Stimulated activated CD8-positive, alpha-beta memory T cell treated with anti-CD3 and anti-CD28 coated beads, Interleukin-12 subunit alpha, Interleukin-12 subunit beta, amount 100 ng/mL, for 4 hours (primary cell): ENCODE results near the gene LRMDA.

ENCODE experiments used
- DNase-seq: peaks from one replicate; pipeline ENCODE4 v3.0.0-alpha.2; 2020; ENCODE audit warnings: low read depth

The LRMDA gene

GRCh38 chr10:76338187-76338586 is 906.8 kb downstream of the LRMDA start:
- DNase-seq = no peak

- DNase-seq = no peak
Observed at GRCh38 chr10:76341740-76342139, 910.3 kb downstream of the LRMDA start.

- DNase-seq = no peak
Observed at GRCh38 chr10:76342996-76343395, 911.6 kb downstream of the LRMDA start.

GRCh38 chr10:76347832-76348231 is 916.4 kb downstream of the LRMDA start:
- no peak for DNase-seq

GRCh38 chr10:76350583-76350982 is 919.2 kb downstream of the LRMDA start:
- no peak for DNase-seq

GRCh38 chr10:76352300-76352699 is 920.9 kb downstream of the LRMDA start:
- no peak for DNase-seq

GRCh38 chr10:76353237-76353851 is 921.9 kb downstream of the LRMDA start:
- DNase-seq = no peak

GRCh38 chr10:76354212-76354738 is 922.9 kb downstream of the LRMDA start:
- no peak for DNase-seq

- no peak for DNase-seq
Observed at GRCh38 chr10:76354921-76355320, 923.5 kb downstream of the LRMDA start.

- no peak for DNase-seq
Observed at GRCh38 chr10:76356557-76356956, 925.1 kb downstream of the LRMDA start.

- DNase-seq = no peak
Observed at GRCh38 chr10:76357726-76358415, 926.4 kb downstream of the LRMDA start.

GRCh38 chr10:76358743-76359395 is 927.4 kb downstream of the LRMDA start:
- DNase-seq = no peak

GRCh38 chr10:76375761-76376160 is 944.3 kb downstream of the LRMDA start:
- DNase-seq = no peak

GRCh38 chr10:76382381-76382851 is 951.0 kb downstream of the LRMDA start:
- no peak for DNase-seq

GRCh38 chr10:76388321-76389023 is 957.0 kb downstream of the LRMDA start:
- no peak for DNase-seq

GRCh38 chr10:76393875-76394706 is 962.7 kb downstream of the LRMDA start:
- DNase-seq = no peak

- DNase-seq = no peak
Observed at GRCh38 chr10:76394707-76395042, 963.3 kb downstream of the LRMDA start.

GRCh38 chr10:76395251-76395650 is 963.8 kb downstream of the LRMDA start:
- no peak for DNase-seq

- no peak for DNase-seq
Observed at GRCh38 chr10:76396134-76396533, 964.7 kb downstream of the LRMDA start.

GRCh38 chr10:76397181-76398042 is 966.0 kb downstream of the LRMDA start:
- no peak for DNase-seq
